Vagina (tissue), 2 donors: ENCODE measurements around the gene RERG.

Source experiments
- CTCF ChIP-seq, 3 experiments: fragments of 450-650 bp in 2 of 3; fragments of 200-600 bp in 1 of 3; sonication (generic) in 1 of 3; IDR thresholded peaks; one replicate each; pipeline ENCODE4 v1.5.1; 2017 to 2019; ENCODE audit warnings: antibody characterized with exemption in 3 of 3, mild to moderate bottlenecking in 2 of 3, moderate library complexity in 2 of 3
- POLR2A ChIP-seq, 2 donors: fragments of 450-650 bp; IDR thresholded peaks; one replicate each; pipeline ENCODE4 v1.6.1; 2017; ENCODE audit warnings: antibody characterized with exemption in 2 of 2, mild to moderate bottlenecking in 2 of 2, moderate library complexity in 2 of 2

- TF ChIP-seq CTCF (IDR thresholded peaks at IDR 0.05), result no peak
- no peak for TF ChIP-seq POLR2A (IDR thresholded peaks at IDR 0.05)
Observed at GRCh38 chr12:15218794-15219193, 2.4 kb downstream of the RERG start.
